Testis (tissue), 3 donors: ENCODE measurements around the gene SPA17. TPM values are rescaled to one million over a fixed set of nuclear protein-coding genes. Genes with fewer than 3 reads are reported as not detected.
A peak's percentile ranks its signal among the peaks of the same experiment; 100 is the strongest.

Source experiments
- DNase-seq: peaks from one replicate; pipeline ENCODE4 v3.0.0-alpha.2; 2019
- H3K27ac ChIP-seq, 2 donors: fragments of 200-600 bp; sonication (generic); one replicate each; pipeline ENCODE4 v1.5.1; 2019
- H3K27me3 ChIP-seq: fragments of 200-600 bp; sonication (generic); one replicate; pipeline ENCODE4 v1.5.1; 2019
- H3K36me3 ChIP-seq: fragments of 200-600 bp; sonication (generic); one replicate; pipeline ENCODE4 v1.5.1; 2017; ENCODE audit warnings: low read depth; ENCODE audit errors: missing control alignments
- H3K4me1 ChIP-seq: fragments of 200-600 bp; sonication (generic); one replicate; pipeline ENCODE4 v1.5.1; 2019
- H3K4me3 ChIP-seq, 2 donors: fragments of 200-600 bp; sonication (generic); one replicate each; pipeline ENCODE4 v1.5.1; 2017 to 2019
- H3K9me3 ChIP-seq: fragments of 200-600 bp; sonication (generic); one replicate; pipeline ENCODE4 v1.5.1; 2017
- CTCF ChIP-seq, 3 experiments: fragments of 450-650 bp in 2 of 3; fragments of 200-600 bp in 1 of 3; sonication (generic) in 1 of 3; IDR thresholded peaks; one replicate each; pipeline ENCODE4 v1.5.1; 2016 to 2019; ENCODE audit warnings: antibody characterized with exemption in 3 of 3, mild to moderate bottlenecking in 2 of 3, moderate library complexity in 1 of 3
- POLR2A ChIP-seq: fragments of 450-650 bp; IDR thresholded peaks from one replicate; pipeline ENCODE4 v1.6.1; 2017; ENCODE audit warnings: antibody characterized with exemption, mild to moderate bottlenecking, moderate library complexity
- WGBS, 2 donors: methylation state at CpG; one replicate each; pipeline ENCODE4 v1.1.5; 2018; 5-methylcytosine and 5-hydroxymethylcytosine counted together
- intact Hi-C: fragments of 100-400 bp; cut with DNase I; formaldehyde crosslinking; loops from one replicate; pipeline ENCODE4 v1.15.1; 2023; ENCODE audit warnings: low total_unique reads
- polyA plus RNA-seq: library from polyadenylated mRNA; stranded (reverse); fragments of 350-450 nt; fragmentation: Illumina TruSeq; extraction: RNeasy Lipid Tissue Mini Kit (QIAGEN cat#74804); gene quantifications from one replicate; pipeline ENCODE4 v1.2.3, GENCODE V29; 2014; ENCODE audit warnings: low read depth, low replicate concordance; ENCODE audit not compliant: insufficient read depth
- total RNA-seq, 2 donors: library from RNA; depleted of rRNA; stranded (reverse); fragments of >200 nt; gene quantifications; one replicate each; pipeline ENCODE4 v1.2.3, GENCODE V29; 2016

The SPA17 gene
- total and polyA plus RNA-seq, 3 donors from 2014 or later = 97.5 to 405 (median 170) TPM

- 85 to 88% methylated on average over 1 of the region's 1 CpG for WGBS, 2 donors
- peak in 1 of 3 experiments; percentile 3 for TF ChIP-seq CTCF (IDR thresholded peaks at IDR 0.05)
- no peak for TF ChIP-seq POLR2A
- no peak for DNase-seq
- no peaks in the 10 kb centered on the region for H3K9me3 ChIP-seq
- intact Hi-C loops = no loop called here
- H3K27ac ChIP-seq = no peak overlapping the region
- H3K27me3 ChIP-seq = no peaks in the 10 kb centered on the region
- H3K4me1 ChIP-seq = no peaks in the 10 kb centered on the region
- H3K36me3 ChIP-seq = no peaks in the 10 kb centered on the region
- no peak overlapping the region for H3K4me3 ChIP-seq
These were observed 40.3 kb upstream of the SPA17 start for GRCh38 chr11:124633355-124633754.

GRCh38 chr11:124635932-124636331, 37.8 kb upstream of the SPA17 start:
- no peaks in the 10 kb centered on the region for H3K4me1 ChIP-seq
- DNase-seq = no peak
- no peaks in the 10 kb centered on the region for H3K27me3 ChIP-seq
- H3K36me3 ChIP-seq = no peaks in the 10 kb centered on the region
- 53 to 58% methylated on average over 3 of the region's 3 CpGs for WGBS, 2 donors
- no peaks in the 10 kb centered on the region for H3K9me3 ChIP-seq
- H3K27ac ChIP-seq = no peak overlapping the region
- TF ChIP-seq POLR2A = no peak
- no peak for TF ChIP-seq CTCF (IDR thresholded peaks at IDR 0.05)
- intact Hi-C loops = no loop called here
- H3K4me3 ChIP-seq = no peak overlapping the region

GRCh38 chr11:124638500-124638899, 35.2 kb upstream of the SPA17 start:
- Histone ChIP-seq H3K4me1 (no peaks in the 10 kb centered on the region), H3K36me3 (no peaks in the 10 kb centered on the region), H3K27me3 (no peaks in the 10 kb centered on the region), H3K9me3 (no peaks in the 10 kb centered on the region), H3K4me3 (no peak overlapping the region), H3K27ac (no peak overlapping the region)
- WGBS, 2 donors = 81 to 93% methylated on average over 3 of the region's 3 CpGs
- TF ChIP-seq CTCF (IDR thresholded peaks at IDR 0.05) (no peak), POLR2A (no peak)
- no peak for DNase-seq
- intact Hi-C loops = no loop called here

GRCh38 chr11:124639186-124639585, 34.5 kb upstream of the SPA17 start:
- H3K4me1 ChIP-seq = no peaks in the 10 kb centered on the region

More at GRCh38 chr11:124639186-124639585, 34.5 kb upstream of the SPA17 start:
- no peak overlapping the region for H3K4me3 ChIP-seq
- no peak overlapping the region for H3K27ac ChIP-seq
- no peaks in the 10 kb centered on the region for H3K9me3 ChIP-seq
- H3K36me3 ChIP-seq = no peaks in the 10 kb centered on the region
- 93 to 94% methylated on average over 1 of the region's 1 CpG for WGBS, 2 donors
- TF ChIP-seq CTCF (IDR thresholded peaks at IDR 0.05) (no peak), POLR2A (no peak)
- intact Hi-C loops = no loop called here
- no peaks in the 10 kb centered on the region for H3K27me3 ChIP-seq
- no peak for DNase-seq
